ENCODE measurements around the gene DCST1.
A peak's percentile ranks its signal among the peaks of the same experiment; 100 is the strongest.

Gene DCST1

GRCh38 chr1:155037043-155037442, 3.4 kb downstream of the DCST1 start:
- DNase-seq = no peak

GRCh38 chr1:155037851-155038441, 4.3 kb downstream of the DCST1 start:
- no peak for DNase-seq

DNA sequence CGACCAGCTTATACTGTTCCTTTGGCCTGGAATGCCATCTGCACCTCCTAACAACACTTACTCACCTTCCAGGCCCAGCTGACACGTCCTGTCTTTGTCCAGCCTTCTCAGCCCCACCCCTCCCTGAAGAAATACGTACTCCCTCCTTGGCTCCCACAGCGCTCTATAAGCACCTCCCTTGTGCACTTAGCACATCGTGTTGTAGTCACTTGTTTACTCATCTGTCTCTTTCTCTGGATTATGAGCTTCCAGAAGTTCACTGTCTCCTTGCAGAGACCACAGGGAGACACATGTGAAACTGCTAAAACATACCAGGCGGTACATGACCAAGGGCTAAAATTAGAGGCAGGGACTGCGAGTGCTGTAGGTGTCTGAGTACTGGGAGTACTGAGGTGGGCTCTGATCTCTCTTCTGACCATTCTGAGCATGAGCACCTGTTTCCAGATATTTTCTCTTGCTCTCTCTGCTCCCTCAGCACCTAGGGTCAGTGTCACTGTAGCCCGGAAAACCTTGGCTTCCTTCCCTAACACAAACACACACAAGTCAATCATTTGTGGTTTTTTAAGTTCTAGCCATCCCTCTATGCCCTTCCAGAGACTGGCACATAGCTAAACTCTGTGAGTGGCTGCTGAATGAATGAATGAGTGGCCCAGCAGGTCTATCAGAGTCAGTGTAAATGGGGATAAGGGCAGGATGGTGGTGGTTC, 5.1 kb downstream of the DCST1 start:
- DNase-seq = no peak

DNA sequence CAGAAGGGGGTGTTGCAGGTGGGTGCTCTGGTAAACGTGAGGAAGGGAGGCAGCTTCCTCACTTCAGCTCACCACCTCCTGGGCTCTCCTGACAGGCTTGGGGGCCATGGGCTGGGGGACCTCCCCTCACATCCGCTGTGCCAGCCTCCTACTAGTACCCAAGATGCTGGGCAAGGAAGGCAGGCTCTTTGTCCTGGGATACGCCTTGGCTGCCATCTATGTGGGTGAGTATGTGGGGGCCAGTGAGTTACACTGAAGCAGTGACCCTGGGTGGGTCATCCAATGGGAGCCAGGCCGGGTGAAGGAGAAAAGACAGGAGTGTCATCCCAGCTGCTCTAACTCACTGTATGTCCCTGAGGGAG, 5.7 kb downstream of the DCST1 start:
- no peak for DNase-seq

- no peak for DNase-seq
Observed at GRCh38 chr1:155040358-155041093, 6.9 kb downstream of the DCST1 start.

- DNase-seq = no peak
Observed at GRCh38 chr1:155042789-155043188, 9.2 kb downstream of the DCST1 start.

- no peak for DNase-seq
Observed at GRCh38 chr1:155043301-155043702, 9.7 kb downstream of the DCST1 start.

DNA sequence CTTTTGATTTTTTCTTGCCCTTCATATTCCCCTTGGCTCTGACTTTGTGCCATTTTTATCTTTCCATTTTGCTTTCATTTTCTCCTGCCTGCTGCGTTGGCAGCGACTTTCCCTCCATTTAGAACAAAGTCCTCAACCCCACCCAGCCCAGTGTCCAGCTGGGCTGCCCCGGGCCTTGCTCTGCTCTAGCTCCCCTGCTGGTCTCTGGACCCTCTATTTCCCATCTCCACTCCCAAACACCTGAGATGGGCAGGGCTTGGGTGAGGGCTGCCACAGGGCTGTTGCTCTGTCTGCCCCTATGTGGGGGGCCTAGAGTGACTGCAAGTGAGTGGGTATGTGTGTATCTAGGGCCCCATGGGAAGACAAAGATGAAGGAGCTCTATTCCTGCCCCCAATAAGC, 10.2 kb downstream of the DCST1 start:
- no peak for DNase-seq

- DNase-seq = no peak
Observed at GRCh38 chr1:155044365-155044764, 10.7 kb downstream of the DCST1 start.

GRCh38 chr1:155044812-155045657, 11.4 kb downstream of the DCST1 start:
- no peak for DNase-seq

- DNase-seq = no peak
Observed at GRCh38 chr1:155048449-155049334, 15.1 kb downstream of the DCST1 start.

GRCh38 chr1:155049651-155050559, 16.3 kb downstream of the DCST1 start:
- no peak for DNase-seq

- DNase-seq = peak; percentile 63
Observed at GRCh38 chr1:155050560-155051341, 17.1 kb downstream of the DCST1 start, which contains the start of gene ADAM15. ADAM15 (plus strand) TSS chr1:155051316; CDS start chr1:155051387, 71 bp downstream.

GRCh38 chr1:155051342-155051776, 17.7 kb downstream of the DCST1 start:
- no peak for DNase-seq

DNA sequence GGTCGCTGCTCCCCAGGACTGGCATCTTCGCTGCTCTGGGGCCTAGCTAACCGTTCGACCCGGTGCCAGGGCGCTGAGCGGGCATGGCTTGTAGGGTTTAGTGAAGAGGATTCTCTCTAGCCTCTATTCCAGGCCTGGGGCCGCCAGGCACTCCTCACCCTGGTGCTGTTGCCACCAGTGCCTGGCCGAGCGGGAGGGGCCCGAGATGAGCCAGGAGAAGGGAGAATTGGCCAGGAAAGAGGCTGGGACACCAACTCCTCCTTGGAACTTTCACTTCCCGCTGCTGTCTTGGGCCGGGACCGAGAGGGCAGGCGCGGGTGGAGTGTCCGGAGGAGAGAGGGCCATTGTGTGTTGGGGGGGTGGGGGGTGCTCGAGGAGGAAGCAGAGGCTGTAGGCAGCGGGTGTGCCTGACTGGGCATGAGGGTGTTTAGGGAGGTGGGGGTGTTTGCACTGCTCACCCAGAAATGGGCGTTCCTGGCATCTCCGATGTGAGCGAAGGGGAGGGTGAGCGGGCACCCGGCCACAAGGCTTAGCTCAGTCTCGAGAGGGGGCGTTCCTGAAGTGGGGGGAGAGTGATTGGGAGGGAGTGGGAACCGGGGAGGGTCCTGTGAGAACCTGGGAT, 18.3 kb downstream of the DCST1 start:
- peak; percentile 51 for DNase-seq

DNA sequence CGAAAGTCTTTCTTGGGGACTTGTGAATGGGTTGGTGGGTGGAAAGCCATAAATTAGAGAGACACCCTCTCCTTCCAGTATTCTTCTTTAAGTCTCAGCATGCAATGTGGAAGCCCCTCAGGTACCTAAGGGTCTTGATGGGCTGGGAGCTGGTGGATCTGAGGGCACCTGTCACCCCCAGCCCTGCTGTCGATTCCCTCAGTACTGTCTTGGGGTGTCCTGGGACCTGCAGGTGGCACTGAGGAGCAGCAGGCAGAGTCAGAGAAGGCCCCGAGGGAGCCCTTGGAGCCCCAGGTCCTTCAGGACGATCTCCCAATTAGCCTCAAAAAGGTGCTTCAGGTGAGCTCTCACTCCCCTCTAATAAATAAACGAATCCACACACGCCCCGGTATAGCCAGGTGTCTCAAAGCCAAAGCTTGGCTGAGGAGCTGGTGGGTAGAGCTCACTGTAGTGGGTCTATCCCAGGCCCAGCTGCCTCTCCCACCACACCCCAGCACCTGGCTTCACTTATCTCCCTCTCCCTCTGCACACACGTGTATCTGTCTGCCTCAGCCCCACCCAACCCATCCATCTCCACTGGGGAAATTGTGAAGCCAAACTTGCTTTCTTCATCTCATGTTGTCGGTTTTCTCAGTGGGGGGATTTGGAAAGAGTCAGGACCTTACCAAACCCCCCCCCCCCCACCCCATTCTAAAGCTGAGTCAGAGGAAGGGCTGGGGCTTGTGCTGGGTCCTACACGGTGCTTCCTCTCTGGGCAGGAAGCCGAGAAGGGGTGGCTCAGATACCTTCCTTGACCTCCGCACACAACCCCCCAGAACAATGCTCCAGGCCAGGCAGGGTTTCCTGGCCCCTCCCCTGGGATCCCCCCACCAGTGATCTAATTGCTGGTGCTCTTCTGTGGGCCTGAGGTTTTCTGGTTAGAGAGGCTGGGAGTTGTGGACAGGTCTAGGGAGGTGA, 19.1 kb downstream of the DCST1 start:
- peak; percentile 80 for DNase-seq

GRCh38 chr1:155053531-155054105, 20.0 kb downstream of the DCST1 start:
- DNase-seq = no peak

- no peak for DNase-seq
Observed at GRCh38 chr1:155057104-155057503, 23.5 kb downstream of the DCST1 start.
